AG20443 (cell line): ENCODE results near the gene GLA.

ENCODE experiments used
- DNase-seq: peaks from one replicate; pipeline ENCODE4 v3.0.0; 2012; ENCODE audit warnings: low spot score, mixed read lengths

Gene GLA

GRCh38 chrX:101397779-101398178 is 9.9 kb downstream of the GLA start:
- DNase-seq, result no peak

- DNase-seq, result no peak
Observed at GRCh38 chrX:101395789-101396188, 11.9 kb downstream of the GLA start.

- no peak for DNase-seq
Observed at GRCh38 chrX:101394372-101394771, 13.4 kb downstream of the GLA start.

GRCh38 chrX:101393530-101394305 is 14.0 kb downstream of the GLA start:
- DNase-seq, result no peak

GRCh38 chrX:101391831-101392230 is 15.9 kb downstream of the GLA start:
- no peak for DNase-seq

- DNase-seq, result peak; percentile 88
Observed at GRCh38 chrX:101390664-101391525, 16.8 kb downstream of the GLA start, which contains the start of gene RPL36A. TSS of gene RPL36A (plus strand) at chrX:101391011. CDS start at chrX:101391044, 33 bp downstream.

- DNase-seq, result no peak
Observed at GRCh38 chrX:101388604-101389003, 19.1 kb downstream of the GLA start.

- no peak for DNase-seq
Observed at GRCh38 chrX:101386542-101386885, 21.2 kb downstream of the GLA start.

- DNase-seq, result no peak
Observed at GRCh38 chrX:101385795-101386541, 21.8 kb downstream of the GLA start, which contains the start of gene BTK. TSS of gene BTK (minus strand) at chrX:101386191. CDS start at chrX:101375284, 10,907 bp downstream.

GRCh38 chrX:101385026-101385684 is 22.6 kb downstream of the GLA start:
- no peak for DNase-seq

GRCh38 chrX:101383679-101384205 is 24.0 kb downstream of the GLA start:
- no peak for DNase-seq

- DNase-seq, result no peak
Observed at GRCh38 chrX:101377547-101377946, 30.2 kb downstream of the GLA start.

- no peak for DNase-seq
Observed at GRCh38 chrX:101370888-101371504, 36.7 kb downstream of the GLA start.

GRCh38 chrX:101369687-101370086 is 38.0 kb downstream of the GLA start:
- DNase-seq, result no peak

- DNase-seq, result no peak
Observed at GRCh38 chrX:101368800-101369199, 38.9 kb downstream of the GLA start.

- no peak for DNase-seq
Observed at GRCh38 chrX:101365301-101365795, 42.4 kb downstream of the GLA start.

GRCh38 chrX:101362757-101363156 is 45.0 kb downstream of the GLA start:
- DNase-seq, result no peak

GRCh38 chrX:101362116-101362515 is 45.6 kb downstream of the GLA start:
- DNase-seq, result no peak

- no peak for DNase-seq
Observed at GRCh38 chrX:101360390-101360789, 47.3 kb downstream of the GLA start.

GRCh38 chrX:101359966-101360365 is 47.8 kb downstream of the GLA start:
- DNase-seq, result no peak
